ENCODE results near the gene KIAA0930.
"Not testable (repeated sequence)": the region's sequence is repeated elsewhere in the genome, so short reads cannot be mapped to it uniquely, and the experiment has no call there.

KIAA0930 gene

DNA sequence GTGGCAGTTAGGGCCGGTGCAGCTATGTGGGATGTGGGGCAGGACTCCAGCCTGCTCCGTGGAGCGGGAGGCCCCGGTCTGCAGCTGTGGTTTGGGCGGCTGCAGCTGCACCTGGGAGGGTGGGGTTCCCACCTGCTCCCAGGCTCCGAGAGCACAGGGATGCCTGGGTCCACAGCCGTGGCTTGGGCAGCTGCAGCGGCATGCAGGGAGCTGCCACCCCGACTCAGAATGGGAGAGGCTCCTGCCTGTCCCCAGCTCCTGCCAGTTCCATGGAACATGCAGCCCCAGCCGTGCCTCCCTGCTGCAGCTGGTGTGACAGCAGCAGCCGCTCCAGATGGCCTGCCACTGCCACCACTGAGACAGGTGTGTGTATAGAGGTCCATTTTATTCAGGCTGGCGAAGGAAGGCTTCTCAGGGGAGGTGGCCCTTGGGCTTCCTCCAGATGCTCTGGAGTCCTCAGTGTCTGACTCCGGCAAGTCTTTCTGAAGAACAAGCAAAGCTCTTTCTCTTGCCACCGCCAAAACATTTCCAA lies 22.3 kb upstream of the KIAA0930 start:
- no peak for DNase-seq (ENCODE audit: low read depth in 3 of 3)

DNA sequence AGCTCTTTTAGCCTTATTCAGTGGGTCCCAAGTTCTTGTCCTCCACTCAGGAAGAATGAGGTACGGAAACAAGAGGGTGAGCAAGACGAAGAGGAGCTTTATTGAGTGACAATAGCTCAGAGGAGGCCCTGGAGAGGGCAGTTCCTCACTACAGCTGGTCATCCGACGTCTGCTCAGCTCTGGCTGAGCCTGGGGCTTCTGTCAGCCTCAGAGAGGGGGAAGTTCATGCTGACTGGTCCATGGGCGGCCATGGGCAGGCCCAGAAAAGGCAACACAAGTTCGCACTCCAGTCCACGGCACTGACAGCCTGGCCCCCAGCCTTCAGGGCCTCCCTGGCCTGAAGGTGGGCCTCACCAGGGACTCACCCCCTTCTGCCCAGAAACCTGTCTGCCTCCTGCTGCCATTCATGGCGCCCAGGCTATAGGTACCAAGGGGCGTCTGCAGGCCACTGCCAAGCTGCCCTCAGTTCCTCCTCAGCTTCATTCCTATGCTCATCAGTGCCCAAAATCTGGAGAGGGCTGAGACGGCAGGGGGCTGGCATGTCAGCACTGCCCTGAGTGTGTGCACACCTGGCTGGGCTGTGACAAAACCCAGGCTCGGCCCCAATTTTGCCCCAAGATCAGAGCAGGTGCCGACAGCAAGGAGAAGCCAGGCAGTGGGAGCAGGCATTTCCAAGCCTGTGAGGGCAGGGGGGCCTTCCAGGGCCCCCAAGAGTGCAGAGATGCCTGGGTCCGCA lies 21.7 kb upstream of the KIAA0930 start:
- DNase-seq (ENCODE audit: low read depth in 3 of 3): no peak

DNA sequence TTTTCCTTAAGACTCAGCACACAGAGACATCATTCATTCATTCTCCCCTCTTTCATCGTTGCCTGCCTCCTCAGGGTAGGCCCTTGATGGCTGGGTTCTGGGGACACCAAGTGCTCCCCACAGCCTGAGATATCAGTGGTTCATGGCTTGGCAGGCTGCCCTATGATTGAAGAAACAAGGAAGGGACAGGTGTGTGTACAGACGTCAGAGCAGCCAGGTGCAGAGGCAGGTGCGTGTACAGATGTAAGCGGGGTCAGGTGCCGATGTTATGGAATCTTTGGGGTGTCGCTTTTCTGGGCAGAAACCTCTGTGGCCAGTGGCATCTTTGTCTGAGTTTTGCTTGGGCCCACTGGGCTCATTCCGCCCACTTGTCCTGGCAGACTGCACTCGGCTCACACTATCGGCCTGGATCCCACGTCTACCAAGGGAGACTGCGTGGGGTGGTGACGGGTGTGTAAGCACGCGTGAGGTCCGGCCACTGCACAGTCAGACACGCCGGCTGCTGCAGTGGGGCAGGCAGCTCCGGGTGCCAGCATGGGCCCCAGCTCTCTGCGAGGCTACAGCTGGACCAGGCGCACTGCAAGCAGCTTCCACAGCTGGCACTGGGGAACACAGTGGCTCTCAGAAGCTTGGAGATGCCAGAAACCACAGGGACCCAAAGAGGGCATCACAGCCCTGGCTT lies 20.9 kb upstream of the KIAA0930 start:
- DNase-seq (ENCODE audit: low read depth in 3 of 3): no peak

DNA sequence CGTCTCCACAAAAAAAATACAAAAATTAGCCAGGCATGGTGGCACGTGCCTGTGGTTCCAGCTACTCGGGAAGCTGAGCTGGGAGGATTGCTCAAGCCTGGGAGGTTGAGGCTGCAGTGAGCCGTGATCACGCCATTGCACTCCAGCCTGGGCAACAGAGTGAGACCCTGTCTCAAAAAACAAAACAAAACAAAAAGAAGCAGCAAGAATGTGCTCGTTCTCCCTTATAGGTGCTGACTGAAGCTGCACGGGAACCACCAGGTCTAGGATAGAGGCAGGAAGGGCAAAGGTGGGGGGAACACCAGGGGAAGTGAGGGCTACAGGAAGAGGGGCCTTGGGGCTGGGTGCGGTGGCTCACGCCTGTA lies 19.7 kb upstream of the KIAA0930 start:
- not testable (repeated sequence) for DNase-seq (ENCODE audit: low read depth in 3 of 3)

DNA sequence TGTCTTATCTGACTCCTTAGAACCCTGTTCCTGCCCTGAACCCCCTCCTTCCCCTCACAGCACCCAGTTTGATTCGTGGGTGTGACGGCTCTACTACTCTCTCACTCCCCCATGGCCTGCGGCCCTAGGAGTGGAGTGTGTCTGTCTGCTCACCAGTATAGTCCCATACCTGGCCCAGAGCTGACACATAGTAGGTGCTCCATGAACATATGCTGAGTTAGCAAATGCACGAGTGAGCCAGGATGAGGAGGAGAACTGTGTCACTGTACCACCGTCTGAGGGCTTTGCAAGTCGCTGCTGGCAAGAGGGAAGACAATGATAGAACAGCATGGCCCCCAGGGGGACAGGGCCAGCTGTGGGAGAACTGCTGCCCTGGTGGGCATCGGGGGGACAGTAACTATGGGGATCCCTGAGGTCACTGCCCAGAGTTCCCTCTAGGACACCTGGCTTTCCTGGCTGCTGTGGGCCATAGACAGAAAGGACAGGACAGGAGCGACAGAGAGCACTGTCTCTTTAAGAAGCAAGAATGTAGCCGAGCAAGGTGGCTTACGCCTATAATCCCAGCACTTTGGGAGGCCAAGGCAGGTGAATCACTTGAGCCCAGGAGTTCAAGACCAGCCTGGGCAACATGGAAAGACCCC lies 19.2 kb upstream of the KIAA0930 start:
- DNase-seq (ENCODE audit: low read depth in 3 of 3): no peak

DNA sequence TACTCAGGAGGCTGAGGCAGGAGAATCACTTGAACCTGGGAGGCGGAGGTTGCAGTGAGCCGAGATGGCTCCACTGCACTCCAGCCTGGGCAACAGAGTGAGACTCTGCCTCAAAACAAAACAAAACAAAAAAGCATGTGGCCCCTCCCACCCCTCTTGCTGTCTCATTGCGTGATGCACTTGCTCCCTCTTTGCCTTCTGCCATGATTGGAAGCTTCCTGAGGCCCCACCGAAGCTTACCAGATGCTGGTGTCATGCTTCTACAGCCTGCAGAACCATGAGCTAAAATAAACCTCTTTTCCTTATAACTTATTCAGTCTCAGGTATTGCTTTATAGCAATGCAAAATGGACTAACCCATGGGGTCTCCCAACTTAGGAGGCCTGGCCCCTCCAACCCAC lies 17.2 kb upstream of the KIAA0930 start:
- not testable (repeated sequence) for DNase-seq (ENCODE audit: low read depth in 3 of 3)

DNA sequence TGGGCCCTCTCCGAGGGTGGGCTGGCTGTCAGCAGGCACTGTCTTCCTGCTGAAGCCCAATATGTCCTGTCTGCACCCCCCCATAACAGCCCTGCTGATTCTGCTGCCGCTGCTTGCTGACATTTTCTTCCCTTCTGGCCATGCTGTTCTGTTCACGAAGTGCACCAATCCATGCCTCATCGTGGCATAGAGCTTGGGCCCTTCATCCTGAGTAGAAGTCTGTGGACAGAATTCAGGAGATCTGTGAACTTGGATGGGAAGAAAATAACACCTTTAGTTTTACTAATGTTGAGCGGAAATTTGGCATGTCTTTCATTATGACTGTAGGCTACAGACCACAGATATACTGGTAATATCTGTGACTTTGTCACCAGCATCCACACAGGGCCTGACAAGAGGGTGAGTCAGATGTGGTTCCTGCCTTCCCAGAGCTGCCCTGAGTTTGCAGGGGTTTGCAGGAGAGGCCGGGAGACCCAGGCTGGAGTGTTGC lies 14.1 kb upstream of the KIAA0930 start:
- DNase-seq (ENCODE audit: low read depth in 3 of 3): no peak

DNA sequence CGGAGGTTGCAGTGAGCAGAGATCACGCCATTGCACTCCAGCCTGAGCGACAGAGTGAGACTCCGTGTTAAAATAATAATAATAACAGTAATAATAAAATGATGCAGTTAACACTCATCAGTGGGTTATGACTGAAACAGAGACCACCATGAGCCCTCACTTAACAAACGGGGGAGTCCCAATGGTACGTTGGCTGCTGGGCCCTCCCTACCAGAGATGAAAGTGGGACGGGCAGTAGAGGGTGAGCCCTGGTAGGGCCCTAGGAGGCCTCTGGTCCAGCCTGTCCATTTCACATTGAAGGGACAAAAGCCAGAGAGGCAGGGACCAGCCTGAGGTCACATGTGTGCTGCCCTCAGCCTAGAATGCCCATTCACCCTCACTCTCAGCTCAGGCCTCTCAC lies 13.7 kb upstream of the KIAA0930 start:
- no peak for DNase-seq (ENCODE audit: low read depth in 3 of 3)

DNA sequence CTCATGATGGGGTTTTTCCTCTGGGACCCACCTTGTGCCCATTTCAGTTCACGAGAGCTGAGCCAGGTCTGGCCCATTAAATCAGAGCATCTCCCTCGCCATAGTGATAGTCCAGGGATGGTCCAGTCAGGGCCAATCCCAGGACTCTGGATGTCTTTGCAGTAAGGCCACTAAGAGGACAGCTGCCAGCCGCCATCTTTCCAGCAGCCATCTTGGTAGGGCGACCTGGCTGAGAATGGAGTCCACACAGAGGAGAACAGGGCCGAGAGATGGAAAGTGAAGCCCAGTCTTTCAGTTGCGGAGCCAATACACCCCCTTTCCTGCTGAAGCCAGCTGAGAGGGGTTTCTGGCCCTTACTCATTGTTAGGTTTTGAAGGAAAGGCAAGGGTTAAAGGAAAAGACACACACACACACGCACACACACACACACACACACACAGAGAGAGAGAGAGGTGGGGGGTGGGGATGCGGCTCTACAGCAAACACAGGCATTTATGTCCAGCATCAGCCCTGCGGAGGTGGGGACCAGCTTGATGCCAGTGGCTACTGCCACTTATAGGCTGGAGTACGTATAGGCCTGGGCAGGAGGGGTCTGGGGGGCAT lies 12.4 kb upstream of the KIAA0930 start:
- no peak for DNase-seq (ENCODE audit: low read depth in 3 of 3)

DNA sequence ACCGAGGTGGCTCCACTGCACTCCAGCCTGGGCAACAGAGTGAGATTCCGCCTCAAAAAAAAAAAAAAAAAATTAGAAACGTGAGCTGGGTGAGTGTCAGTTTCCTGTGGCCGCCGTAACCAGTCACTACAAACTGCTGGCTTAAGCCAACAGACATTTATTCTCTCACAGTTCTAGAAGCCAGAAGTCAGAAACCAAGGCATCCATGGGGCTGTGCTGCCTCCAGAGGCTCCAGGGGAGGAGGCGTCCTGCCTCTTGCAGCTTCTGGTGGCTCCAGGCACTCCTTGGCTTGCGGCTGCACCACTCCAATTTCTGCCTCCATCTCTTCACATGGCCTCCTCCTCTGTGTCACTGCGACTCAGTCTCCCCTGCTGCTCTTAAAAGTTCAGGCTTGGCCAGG lies 11.1 kb upstream of the KIAA0930 start:
- no peak for DNase-seq (ENCODE audit: low read depth in 3 of 3)

DNA sequence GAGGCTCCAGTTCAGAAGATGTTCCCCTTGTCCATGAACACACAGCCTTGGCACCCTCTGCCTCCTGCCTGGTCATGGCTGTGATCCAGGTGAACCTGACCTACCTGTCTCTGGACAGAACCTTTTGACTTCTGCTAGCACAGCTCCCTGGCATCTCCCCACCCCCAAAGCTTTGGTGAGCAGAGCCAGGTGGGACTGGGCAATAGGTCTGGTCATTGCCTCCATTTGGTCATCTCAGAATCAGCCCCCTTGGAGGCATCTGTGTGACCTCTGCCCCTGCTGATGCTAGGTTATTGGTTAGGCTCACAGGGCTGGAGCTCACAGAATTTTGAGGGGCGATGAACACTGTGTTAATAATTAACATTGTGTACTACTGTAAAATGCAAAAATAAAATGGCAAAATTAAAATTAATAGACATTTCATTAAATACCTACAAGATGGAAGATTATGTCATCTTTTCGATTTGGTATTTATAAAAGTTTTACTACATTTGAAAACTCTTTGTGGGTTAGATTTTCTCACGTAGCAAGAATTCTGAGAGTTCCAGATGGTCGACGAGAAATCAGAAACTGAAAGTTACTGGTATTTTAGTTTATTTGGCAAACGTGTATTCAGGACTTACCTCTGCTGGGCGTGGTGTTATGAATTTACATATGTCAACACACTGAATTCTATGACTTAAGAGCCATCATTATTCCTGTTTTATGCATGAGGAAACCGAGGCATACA lies 8.3 kb upstream of the KIAA0930 start:
- no peak for DNase-seq (ENCODE audit: low read depth in 3 of 3)

DNA sequence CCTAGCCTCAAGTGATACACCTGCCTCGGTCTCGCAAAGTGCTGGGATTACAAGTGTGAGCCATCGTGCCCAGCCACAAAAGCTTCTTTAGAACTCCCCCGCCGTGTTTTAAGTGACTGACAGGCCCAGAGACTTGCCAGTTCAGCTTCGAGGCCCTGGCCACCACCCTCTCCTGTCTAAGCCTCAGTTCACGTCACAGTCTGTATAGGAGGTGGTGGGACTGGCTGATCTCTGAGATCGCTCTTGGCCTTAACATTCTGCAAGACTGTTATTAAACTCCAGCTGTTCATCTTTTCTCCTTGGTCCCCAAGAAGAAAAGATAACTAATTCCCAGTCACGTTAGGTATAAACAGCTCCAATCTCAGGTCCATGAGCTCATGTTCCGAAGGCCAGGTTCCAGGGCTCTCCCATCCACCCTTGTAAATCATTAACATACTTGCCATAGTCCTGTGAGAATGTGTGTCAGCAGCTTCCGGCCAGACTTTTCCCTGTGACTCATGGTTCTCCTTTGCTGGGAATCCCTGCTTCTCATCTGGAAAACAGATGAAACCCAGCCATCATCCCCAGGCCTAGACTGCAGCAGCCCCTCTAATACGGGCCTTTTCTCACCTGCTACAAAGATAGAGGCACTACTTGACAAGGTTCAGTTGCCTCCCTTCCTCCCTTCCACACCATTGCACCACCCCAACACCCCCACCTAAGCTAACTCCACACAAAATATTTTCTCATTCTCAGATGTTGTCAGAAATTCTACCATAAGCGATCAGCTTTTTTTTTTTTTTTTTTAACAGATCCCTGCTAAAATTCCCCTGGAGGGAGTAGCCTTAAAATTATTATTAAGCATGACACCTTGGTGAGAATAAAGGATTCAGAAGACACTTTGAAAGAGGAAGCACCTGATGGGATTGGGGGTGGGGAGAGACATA lies 5.6 kb upstream of the KIAA0930 start:
- no peak for DNase-seq (ENCODE audit: low read depth in 3 of 3)

DNA sequence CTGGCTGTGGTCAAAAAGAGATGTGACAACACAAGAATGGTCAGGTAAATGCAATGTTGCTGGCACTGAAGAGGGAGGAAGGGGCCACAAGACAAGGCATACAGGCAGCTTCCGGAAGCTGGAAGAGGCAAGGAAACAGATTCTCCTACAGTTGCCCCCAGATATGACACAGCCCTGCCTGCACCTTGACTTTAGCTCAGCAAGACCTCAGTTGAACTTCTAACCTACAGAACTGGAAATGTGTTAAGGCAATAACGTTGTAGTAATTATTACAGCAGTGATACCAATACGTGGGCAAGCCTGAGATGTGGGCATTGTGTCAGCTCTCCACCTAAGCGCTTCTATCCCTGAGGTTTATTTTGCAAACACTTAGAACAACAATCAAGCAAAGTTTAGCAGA lies 4.2 kb upstream of the KIAA0930 start:
- no peak for DNase-seq (ENCODE audit: low read depth in 3 of 3)

DNA sequence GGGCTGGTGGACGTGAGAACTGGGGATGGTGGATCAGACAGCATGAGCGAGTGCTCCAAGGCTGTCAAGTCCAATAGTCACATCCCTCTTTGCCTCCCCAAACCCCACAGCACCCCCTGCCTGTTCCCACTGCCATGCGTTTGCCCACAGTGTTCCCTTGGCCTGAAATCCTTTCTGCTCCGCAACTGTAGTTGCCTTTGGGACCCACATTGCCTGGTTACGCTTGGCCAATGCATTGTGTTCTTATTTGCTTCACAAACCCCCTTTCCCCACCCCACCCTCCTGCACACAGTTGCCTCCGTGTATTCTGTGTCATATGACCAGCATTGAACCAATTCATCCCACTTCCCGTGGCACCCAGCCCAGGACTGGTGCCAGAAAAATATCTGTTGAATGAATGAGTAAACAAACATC lies 2.1 kb upstream of the KIAA0930 start:
- DNase-seq (ENCODE audit: low read depth in 3 of 3): no peak

DNA sequence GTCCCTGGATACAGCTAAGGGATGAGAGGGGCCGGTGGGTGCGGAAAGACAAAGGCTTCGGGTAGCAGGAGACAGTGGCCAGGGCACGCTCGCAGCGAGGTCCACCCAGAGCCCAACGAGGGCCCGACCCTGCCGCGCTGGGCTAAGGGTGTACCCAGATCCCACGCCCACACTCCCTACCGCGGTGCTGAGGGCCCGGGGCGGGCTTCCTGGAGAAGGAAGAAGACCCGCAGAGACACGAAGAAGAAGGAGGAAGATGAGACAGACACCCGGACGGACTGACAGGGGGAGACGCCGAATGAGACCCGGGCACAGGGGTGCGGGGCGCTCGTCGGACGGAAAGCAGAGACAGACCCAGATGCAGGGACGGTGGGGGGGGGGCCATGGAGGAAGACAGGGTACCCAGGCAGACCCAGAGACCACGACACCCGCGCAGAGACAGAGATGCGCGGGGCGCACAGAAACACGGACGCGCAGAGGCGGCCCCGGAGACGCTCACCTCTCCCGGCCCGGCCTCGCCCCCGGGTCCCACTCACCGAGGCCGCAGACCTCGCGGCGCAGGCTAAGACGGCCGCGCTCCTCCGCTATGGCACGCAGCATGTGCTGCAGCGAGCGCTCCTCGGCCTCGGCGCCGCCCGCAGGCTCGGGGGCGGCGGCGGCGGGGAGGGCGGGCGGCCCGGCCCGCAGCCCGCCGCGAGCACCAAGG lies 437 bp downstream of the KIAA0930 start:
- DNase-seq (ENCODE audit: low read depth in 3 of 3): peak in 2 of 3 experiments; percentile 19 to 22

DNA sequence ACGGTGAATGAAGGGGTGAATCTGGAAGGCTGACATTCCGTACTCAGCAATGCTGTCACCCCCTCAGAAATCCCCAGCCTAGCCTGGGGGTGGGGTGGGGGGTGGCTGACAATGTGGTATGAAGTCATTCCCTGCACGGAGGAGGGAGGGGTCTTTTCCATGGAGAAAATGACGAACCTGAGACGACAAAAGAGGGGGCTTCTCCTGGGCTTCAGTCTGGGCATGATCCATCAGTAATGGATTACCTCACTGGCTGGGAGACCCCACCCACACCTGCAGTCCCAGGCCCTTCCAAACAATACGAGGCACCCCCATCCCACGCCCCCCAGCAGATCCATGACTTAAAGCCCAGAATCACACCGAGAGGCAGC lies 1.0 kb downstream of the KIAA0930 start:
- no peak for DNase-seq (ENCODE audit: low read depth in 3 of 3)

DNA sequence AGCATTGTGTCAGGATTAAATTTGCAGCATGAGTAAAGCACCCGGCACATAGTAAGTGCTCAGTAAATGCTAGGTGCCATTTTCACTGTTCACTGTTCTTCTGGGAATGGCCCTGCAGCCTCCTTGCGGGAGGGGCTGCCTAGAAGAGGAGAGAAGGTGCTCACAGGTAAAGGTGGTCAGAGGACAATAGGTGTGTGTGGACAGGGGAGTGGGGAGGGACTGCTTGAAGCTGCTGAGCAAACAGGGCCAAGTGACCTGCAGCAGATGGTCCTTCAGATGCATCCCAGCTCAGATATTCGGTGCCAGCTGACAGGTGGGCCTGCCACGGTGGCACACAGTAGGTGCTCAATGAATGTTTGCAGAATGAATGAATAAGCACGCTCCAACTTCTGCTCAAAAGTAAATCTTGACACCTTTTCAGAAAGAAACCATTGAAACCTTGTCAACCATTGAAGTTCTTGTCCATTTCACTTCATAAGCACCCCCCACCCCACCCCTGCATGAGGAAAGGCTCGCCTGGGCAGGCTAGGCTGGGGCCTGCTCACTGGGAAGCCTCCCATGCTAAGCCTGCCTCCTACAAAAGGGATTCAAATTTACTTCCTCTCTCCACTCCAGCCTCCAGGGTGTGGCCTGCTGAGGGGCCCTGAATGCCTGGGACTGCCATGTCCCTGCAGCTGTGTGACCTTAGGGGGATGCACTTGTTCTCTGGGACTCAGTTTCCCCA lies 1.6 kb downstream of the KIAA0930 start:
- no peak for DNase-seq (ENCODE audit: low read depth in 3 of 3)

DNA sequence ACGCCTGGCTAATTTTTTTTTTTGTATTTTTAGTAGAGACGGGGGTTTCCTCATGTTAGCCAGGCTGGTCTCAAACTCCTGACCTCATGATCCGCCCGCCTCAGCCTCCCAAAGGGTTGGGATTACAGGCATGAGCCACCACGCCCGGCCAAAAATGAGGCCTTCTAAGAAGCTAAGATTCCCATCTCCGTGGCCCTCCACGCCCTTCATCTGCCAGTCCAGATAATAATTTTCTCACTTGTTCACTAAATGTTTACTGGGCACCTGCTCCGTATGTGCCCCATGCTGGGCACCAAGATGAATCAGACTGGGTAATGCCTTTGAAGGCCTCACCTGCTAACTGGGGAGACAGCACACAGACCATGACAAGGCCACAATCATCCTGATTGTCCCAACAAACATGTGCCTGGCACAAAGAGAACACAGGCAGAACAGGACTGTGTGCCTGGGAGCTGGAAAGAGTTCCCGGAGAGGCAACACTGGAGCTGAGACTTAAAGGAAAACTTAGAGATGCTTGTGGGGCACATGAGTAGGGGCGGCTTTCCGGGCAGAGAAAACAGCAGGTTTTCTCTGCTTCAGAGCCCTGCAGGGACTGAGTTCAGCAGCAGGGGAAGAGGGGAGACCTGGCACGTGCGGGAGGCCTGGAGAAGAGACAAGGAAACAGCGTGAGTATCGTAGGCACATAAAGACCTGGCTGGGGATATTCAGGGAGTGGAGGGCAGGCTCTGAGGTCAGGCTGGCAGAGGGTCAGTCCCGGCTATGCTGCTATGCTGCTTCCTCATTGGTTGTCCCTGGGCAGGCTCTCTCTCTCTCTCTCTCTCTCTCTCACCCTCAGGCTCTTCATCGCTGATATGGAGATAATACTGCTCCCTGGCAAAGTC lies 2.4 kb downstream of the KIAA0930 start:
- no peak for DNase-seq (ENCODE audit: low read depth in 3 of 3)

All from stimulated activated CD4-positive, alpha-beta T cell treated with anti-CD3 and anti-CD28 coated beads, TNF-alpha, amount 100 ng/mL, for 4 hours (primary cell).